ENCODE data around the gene LCN6. TPM values are rescaled to one million over a fixed set of nuclear protein-coding genes. Genes with fewer than 3 reads are reported as not detected.

Gene LCN6
- total RNA-seq, 1 experiment from 2014 or later: not detected

DNA sequence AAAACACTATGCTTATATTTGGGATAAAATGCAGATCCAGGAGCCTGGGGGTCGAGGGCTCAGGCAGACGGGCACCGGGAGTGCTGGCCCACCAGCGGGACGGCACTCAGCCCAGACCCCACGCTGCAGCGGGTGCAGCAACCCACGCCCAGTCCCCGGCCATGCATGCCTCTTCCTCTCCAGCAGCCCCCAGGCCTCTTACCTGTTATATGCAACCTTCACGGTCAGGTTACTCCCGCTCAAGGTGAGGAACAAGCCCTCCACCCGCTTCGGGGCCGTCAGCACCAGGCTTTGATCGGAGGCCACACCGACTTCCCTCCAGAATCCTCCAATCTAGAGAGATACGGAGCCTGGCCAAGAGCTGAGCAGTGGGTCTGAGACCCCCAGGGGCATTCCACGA lies 8.5 kb upstream of the LCN6 start:
- no peak overlapping the region for H3K56ac ChIP-seq (ENCODE audit: insufficient read length, low read depth, low read length)
- H2BK20ac ChIP-seq (ENCODE audit: low read depth, low read length, poor library complexity, severe bottlenecking): no peak overlapping the region
- no peak overlapping the region for H2BK120ac ChIP-seq (ENCODE audit: low read depth, low read length, poor library complexity, severe bottlenecking)
- Mint-ChIP-seq H3K36me3 (ENCODE audit: insufficient read depth in 1 of 3, low read depth in 3 of 3) (peaks cover 2 to 15% (median 2%) of the 10 kb centered on the region in 3 experiments; a peak in 6 of 7 replicates), H3K9me3 (peaks cover 16 to 19% of the 10 kb centered on the region in 2 experiments; a peak in 4 of 5 replicates), H3K4me3 (no peak overlapping the region), H3K27me3 (ENCODE audit: low read depth) (peaks cover 11% of the 10 kb centered on the region), H3K27ac (no peak overlapping the region; a peak in 1 of 7 replicates), H3K4me1 (peaks cover 9 to 17% of the 10 kb centered on the region in 2 experiments; a peak in 3 of 4 replicates)
- no peak overlapping the region for H2BK15ac ChIP-seq (ENCODE audit: low read depth, low read length)
- H2BK12ac ChIP-seq (ENCODE audit: insufficient read length, low read depth, low read length): no peak overlapping the region
- H3K18ac ChIP-seq (ENCODE audit: insufficient read length, low read depth, low read length): no peak overlapping the region
- no peaks in the 10 kb centered on the region for H3K23me2 ChIP-seq (ENCODE audit: insufficient read length, low read depth, low read length, poor library complexity, severe bottlenecking)
- H3K79me2 ChIP-seq (ENCODE audit: insufficient read depth, low read length): no peaks in the 10 kb centered on the region
- no peak for TF ChIP-seq CTCF (conservative IDR thresholded peaks at IDR 0.05)
- H3K9me3 ChIP-seq (ENCODE audit: control insufficient read depth, low read depth, low read length): no peaks in the 10 kb centered on the region
- H3K14ac ChIP-seq (ENCODE audit: insufficient read depth, low read length): no peak overlapping the region
- H3K9ac ChIP-seq (ENCODE audit: extremely low read depth, insufficient read length, low read length): no peak overlapping the region
- H4K8ac ChIP-seq (replicated peaks; ENCODE audit: insufficient read length, low read depth, low read length): no peak overlapping the region
- H2AFZ ChIP-seq (ENCODE audit: low read length): no peak overlapping the region
- H3K23ac ChIP-seq (ENCODE audit: insufficient read length, low read depth, low read length): no peak overlapping the region
- no CpG with 5 or more reads among the region's 18 CpGs for WGBS (ENCODE audit: extremely low coverage, insufficient read length, low lambda C conversion rate)
- no peaks in the 10 kb centered on the region for H3K27me3 ChIP-seq (ENCODE audit: insufficient read depth, low read length)
- H3T11ph ChIP-seq (ENCODE audit: low read length): no peak overlapping the region
- no peak overlapping the region for H3K4me2 ChIP-seq (ENCODE audit: insufficient read depth, insufficient read length, low read length)
- H4K20me1 ChIP-seq (ENCODE audit: control insufficient read depth, insufficient read depth, insufficient read length): no peaks in the 10 kb centered on the region
- DNase-seq: no peak
- no peaks in the 10 kb centered on the region for H3K79me1 ChIP-seq (ENCODE audit: insufficient read depth, low read depth, low read length, poor library complexity, severe bottlenecking)
- H3K27ac ChIP-seq (ENCODE audit: insufficient read length, low read depth, low read length): no peak overlapping the region
- H4K91ac ChIP-seq (ENCODE audit: insufficient read length, low read depth, low read length): no peak overlapping the region
- no peaks in the 10 kb centered on the region for H3K4me1 ChIP-seq (ENCODE audit: insufficient read depth, low read length)
- H3K4ac ChIP-seq (ENCODE audit: low read depth, low read length): no peak overlapping the region
- H2BK5ac ChIP-seq (ENCODE audit: insufficient read length, low read length): no peak overlapping the region
- no peak overlapping the region for H2AK5ac ChIP-seq (ENCODE audit: insufficient read length, low read length)
- H4K5ac ChIP-seq (ENCODE audit: insufficient read length, low read depth, low read length): no peak overlapping the region
